T follicular helper cell (primary cell): Measurements from ENCODE around the gene GRK2.
"Not testable (repeated sequence)": the region's sequence is repeated elsewhere in the genome, so short reads cannot be mapped to it uniquely, and the experiment has no call there.

ENCODE experiments used
- DNase-seq: peaks from one replicate; pipeline ENCODE4 v3.0.0-alpha.2; 2020; ENCODE audit warnings: low read depth
- total RNA-seq, 2 experiments: gene quantifications; one replicate each; lab custom pipeline; 2026; lab: John Stamatoyannopoulos, UW

The GRK2 gene
- 146 to 449 reads per million in 2 experiments for total RNA-seq

DNA sequence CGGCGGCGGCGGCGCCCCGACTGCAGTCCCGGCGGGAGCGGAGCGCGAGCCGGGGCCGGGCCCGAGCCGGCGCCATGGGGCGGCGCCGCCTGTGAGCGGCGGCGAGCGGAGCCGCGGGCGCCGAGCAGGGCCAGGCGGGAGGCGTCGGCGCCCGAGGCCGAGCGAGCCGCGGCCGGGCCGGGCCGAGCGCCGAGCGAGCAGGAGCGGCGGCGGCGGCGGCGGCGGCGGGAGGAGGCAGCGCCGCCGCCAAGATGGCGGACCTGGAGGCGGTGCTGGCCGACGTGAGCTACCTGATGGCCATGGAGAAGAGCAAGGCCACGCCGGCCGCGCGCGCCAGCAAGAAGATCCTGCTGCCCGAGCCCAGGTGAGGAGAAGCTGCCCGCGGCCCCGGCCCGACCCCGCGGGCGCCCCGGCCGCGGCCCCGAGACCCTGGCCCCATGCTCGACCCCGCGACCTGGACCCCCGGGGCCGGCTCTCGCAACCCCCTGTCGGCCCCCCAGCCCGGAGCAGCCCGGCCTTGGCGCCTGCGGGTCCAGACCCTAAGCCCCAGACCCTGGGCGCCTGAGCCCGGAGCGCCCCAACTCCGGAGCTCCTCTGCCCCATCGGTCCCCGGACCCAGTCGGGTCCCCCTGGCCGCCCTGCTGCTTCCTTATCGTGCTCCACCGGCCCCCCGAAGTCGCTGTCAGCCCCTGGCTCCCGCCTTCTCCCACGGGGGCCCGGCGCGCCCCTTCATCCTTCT, at the start of gene GRK2:
Gene GRK2, plus strand, starts transcription at position 25 of the 739 bp plus-strand sequence. Its CDS starts 227 bp downstream, at position 252.
- peak; percentile 32 for DNase-seq

GRCh38 chr11:67227726-67228125, 38.5 kb upstream of the GRK2 start:
- no peak for DNase-seq

GRCh38 chr11:67230406-67230805, 35.9 kb upstream of the GRK2 start:
- no peak for DNase-seq

DNA sequence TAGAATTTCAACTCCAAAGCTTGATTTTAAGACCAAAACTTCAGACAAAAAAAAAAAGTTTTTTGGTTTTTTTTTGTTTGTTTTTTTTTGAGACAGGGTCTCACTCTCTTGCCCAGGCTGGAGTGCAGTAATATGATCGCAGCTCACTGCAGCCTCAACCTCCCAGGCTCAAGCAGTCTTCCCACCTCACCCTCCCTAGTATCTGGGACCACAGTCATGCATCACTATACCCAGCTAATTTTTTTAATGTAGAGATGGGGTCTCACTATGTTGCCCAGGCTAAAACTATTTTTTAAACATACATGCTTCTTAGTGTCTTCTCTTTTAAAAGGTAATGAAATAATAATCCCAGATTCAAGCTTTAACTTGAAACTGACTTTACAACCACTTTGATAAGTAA, 35.4 kb upstream of the GRK2 start:
- no peak for DNase-seq

GRCh38 chr11:67233584-67234190, 32.6 kb upstream of the GRK2 start:
- DNase-seq = no peak

DNA sequence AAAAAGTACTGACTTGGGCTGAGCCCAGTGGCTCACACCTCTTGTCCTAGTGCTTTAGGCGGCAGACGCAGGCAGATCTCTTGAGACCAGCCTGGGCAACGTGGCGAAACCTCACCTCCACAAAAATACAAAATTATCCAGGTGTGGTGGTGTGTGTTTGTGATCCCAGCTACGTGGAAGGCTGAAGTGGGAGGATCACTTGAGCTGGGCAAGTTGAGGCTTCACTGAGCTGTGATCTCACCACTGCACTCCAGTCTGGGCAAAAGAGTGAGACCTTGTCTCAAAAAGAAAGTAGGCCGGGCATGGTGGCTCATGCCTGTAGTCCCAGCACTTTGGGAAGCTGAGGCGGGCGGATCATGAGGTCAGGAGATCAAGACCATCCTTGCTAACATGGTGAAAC, 31.7 kb upstream of the GRK2 start:
- not testable (repeated sequence) for DNase-seq

- no peak for DNase-seq
These were observed 28.7 kb upstream of the GRK2 start for GRCh38 chr11:67237574-67237973.

DNA sequence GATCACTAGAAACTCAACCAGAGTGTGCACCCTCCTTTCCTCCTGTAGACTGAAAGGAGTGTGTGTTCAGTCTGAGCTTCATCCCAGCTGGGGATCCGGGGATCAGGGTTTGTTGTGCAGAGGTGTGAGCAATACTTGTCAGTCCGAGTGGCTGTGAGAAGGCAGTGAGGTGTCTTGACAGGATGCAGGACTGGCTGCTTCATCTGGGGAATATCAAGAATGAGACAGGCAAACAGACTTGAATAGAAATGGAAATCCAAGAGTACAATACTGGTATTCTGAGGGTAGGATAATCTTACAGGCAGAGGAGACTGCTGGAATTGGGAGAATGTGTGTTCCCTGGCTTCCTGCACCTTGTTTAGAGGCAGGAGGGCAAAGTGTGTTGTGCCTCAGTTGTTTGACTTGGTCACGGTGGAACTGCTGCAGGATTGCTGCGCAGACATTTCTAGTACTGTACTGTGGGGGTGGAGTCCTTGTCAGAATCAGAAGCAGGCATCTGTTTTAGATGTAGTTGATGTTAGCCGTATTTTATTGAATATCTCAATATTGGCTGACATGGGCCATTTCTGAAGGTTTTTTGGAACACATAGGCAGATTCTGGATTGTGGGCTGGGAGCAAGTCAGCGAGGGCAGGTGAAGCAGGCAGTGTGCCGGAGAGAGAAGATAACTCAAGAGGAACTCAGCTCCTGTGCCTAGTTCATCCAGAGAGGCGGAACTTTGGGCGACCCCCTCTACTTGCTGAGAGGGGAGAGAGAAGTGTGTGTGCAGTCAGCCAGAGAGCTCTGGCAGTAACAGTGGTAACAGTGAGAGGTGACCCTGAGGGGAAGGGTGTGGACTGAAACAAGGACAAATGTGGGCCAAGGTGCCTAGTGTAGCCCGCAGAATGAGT, 27.1 kb upstream of the GRK2 start:
- no peak for DNase-seq

DNA sequence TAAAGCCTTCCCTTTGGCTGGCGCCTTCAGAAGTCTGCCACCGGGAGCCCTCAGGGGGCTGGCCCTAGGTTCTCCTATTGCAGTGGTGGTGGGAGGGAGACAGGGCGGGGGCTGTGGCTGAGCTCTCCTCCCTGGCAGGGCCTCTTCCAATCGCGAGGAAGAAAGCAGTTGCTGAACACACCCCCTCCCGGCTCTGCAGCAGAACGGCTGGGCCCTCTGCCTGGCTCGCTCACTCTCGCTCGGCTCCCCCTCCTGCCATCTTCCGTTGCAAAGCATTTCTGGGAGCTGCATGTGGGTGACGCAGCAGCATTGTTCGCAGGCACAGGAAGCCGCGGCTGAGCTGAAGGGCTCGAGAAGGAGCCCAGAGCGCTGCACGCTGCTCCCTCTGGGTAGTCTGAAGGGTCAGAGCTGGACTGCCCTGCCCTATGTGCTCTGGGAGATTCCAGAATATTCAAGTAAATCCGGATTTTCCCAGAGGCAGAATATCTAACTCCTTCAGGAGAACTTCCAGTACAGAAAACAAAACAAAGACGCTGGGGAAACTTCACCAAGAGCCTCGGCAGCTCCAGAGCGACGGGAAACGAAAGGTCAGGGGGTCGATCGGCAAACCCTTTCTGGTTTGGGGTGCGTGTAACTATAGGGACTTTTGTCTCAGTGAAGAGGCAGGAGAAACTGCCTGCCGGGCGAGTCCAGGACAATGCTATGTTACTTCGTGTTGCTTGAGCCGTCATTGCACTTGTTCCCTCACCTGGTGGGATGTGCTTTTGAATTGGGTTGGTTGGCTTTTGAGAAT, 26.3 kb upstream of the GRK2 start:
- DNase-seq = peak; percentile 97

DNA sequence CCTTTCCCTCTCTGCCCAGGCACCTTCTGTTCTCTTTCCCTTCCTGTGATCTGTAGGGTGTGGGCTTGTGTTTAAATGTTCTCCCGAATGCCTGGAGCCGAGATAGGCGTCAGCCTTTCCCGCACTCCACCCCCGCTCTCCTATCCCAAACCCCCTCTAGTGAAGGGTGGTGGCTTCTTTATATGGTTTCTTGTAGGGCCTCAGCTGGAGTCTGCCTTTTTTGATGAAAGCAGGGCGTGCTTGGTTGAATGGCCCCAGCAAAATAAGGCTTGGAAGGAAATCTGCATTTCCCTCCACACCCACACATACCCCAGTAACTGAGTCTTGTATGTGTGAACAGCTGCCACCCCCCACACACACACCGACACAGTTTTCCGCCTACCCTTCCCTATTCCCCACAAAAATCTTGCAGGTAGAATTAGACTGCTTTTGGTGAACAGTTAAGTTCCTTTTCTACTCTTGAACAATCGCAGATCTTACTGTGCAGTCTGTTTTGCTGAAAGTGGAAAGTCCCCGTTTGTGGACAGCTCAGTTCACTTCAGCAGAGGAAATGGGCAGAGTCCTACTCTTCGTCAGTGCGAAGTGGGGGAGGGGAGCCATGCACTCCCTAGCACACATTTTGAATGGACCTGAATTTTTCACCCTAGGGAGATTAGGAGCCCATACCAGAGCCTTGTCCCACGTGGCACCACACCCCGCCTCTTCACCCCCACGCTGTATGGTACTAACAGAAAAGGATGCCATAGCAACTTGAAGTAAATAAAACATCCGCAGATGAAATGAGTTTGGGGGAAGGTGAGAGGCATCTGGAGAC, 25.5 kb upstream of the GRK2 start:
- DNase-seq = peak; percentile 82

- no peak for DNase-seq
These were observed 23.7 kb upstream of the GRK2 start for GRCh38 chr11:67242548-67242947.

- DNase-seq = no peak
These were observed 23.2 kb upstream of the GRK2 start for GRCh38 chr11:67243051-67243450.

DNA sequence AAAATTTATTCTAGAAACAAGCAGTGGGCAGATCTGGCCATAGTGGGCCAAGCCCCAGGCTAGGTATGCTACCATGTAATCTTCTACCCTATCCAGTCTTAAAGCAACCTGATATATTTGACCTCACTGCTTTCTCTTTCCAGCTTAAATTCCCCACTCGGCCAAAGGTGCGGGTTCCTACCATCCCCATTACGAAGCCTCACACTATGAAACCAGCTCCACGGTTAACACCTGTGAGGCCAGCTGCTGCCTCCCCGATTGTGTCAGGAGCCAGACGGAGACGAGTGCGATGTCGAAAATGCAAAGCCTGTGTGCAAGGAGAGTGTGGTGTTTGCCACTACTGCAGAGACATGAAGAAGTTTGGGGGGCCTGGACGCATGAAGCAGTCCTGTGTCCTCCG, 21.2 kb upstream of the GRK2 start:
- no peak for DNase-seq

DNA sequence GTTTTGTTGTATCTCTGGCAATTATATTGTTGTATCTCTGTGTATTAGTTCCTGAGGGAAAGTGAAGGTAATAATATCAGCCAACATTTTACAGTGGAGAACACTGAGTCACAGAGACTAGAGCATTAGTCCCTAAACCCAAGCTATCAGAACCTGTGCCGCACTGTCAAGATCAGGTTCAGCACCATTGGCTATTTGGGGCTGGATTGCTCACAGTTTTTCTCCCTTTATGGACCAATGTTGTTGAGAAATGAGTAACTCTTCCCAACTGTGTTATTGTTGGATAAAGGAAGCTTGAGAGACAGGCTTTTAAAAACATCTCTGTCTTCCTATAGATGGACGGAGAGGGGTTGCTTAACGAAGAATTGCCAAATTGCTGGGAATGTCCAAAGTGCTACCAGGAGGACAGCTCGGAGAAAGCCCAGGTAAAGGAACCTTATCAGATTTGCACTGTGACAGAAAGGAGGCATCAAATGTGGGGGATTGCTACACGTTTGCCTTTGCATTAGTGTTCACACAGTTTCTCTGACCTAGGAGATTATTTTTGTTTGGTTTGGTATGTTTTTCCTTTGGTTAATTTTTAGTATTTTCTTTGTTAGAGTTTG, 18.2 kb upstream of the GRK2 start:
- DNase-seq = no peak

GRCh38 chr11:67248653-67249052, 17.6 kb upstream of the GRK2 start:
- DNase-seq = no peak

- no peak for DNase-seq
These were observed 15.9 kb upstream of the GRK2 start for GRCh38 chr11:67250059-67251043.

DNA sequence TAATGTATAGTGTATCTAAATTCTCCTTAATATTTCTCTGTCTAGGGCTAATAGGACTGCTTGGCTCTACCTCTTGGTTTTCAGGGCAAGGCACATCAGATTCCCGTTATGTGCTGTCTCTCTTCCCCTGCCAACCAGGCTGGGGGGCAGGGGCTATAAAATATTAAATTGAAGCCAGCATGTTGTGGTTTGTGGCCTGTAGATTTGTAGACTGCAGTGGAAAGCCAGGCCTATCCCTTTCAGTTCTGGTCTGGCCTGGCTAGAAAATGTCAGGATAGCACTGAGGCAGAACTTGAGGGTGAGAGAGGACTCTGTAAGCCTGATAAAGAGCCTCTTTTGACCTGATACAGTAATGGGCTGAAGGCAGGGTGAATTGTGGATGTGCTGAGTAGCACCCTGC, 14.4 kb upstream of the GRK2 start:
- DNase-seq = no peak

DNA sequence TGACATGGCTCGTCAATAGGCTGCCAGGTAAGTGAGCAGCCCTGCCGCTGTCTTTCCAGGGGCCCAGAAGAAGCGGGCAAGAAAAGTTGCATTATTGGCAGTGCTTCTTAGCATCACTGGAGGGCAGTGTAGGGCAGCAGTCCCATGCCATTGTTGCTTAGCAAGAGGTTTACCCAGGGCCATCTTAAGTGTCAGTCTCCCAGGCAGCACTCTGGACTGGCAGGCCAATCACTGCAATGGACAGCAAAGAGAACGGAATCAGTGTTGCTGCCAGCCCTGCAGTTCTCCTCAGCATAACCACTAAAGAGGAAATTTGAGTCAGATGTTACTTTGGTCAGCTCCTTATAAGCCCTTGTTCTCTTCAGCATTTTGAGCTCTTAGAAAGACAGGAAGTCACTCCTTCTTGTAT, 13.4 kb upstream of the GRK2 start:
- DNase-seq = no peak
